Ishikawa (cell line): ENCODE results near the gene TMSB15B.
A peak's percentile ranks its signal among the peaks of the same experiment; 100 is the strongest.

Source experiments
- CEBPB ChIP-seq: IDR thresholded peaks from 2 replicates; pipeline ENCODE4 v1.6.1; 2012
- CREB1 ChIP-seq: IDR thresholded peaks from 2 replicates; pipeline ENCODE4 v1.6.1; 2012; ENCODE audit warnings: low read depth
- EGR1 ChIP-seq: IDR thresholded peaks from 2 replicates; pipeline ENCODE4 v1.6.1; 2012
- EP300 ChIP-seq: IDR thresholded peaks from 2 replicates; pipeline ENCODE4 v1.6.1; 2012; ENCODE audit warnings: borderline replicate concordance
- FOXM1 ChIP-seq: IDR thresholded peaks from 2 replicates; pipeline ENCODE4 v1.6.1; 2012; ENCODE audit warnings: low read depth, borderline replicate concordance
- NFIC ChIP-seq: IDR thresholded peaks from 2 replicates; pipeline ENCODE4 v1.6.1; 2012
- RAD21 ChIP-seq: IDR thresholded peaks from 2 replicates; pipeline ENCODE4 v1.6.1; 2012; ENCODE audit warnings: low read depth
- TAF1 ChIP-seq: IDR thresholded peaks from 2 replicates; pipeline ENCODE4 v1.6.1; 2012; ENCODE audit warnings: low read depth, mild to moderate bottlenecking
- TCF12 ChIP-seq: IDR thresholded peaks from 2 replicates; pipeline ENCODE4 v1.6.1; 2012; ENCODE audit warnings: low read depth
- TEAD4 ChIP-seq: IDR thresholded peaks from 2 replicates; pipeline ENCODE4 v1.6.1; 2012
- YY1 ChIP-seq: IDR thresholded peaks from 2 replicates; pipeline ENCODE4 v1.6.1; 2012; ENCODE audit warnings: low read depth
- ZBTB7A ChIP-seq: IDR thresholded peaks from 2 replicates; pipeline ENCODE4 v1.6.1; 2012; ENCODE audit warnings: low read depth
- TF ChIP-seq, protein P1 (sequence below): IDR thresholded peaks from 2 replicates; pipeline ENCODE4 v1.6.1; 2012
- TF ChIP-seq, protein P2 (sequence below): IDR thresholded peaks from 2 replicates; pipeline ENCODE4 v1.6.1; 2012
- TF ChIP-seq, protein P3 (sequence below): IDR thresholded peaks from 2 replicates; pipeline ENCODE4 v1.6.1; 2012; ENCODE audit warnings: low read depth, mild to moderate bottlenecking

Gene TMSB15B

DNA sequence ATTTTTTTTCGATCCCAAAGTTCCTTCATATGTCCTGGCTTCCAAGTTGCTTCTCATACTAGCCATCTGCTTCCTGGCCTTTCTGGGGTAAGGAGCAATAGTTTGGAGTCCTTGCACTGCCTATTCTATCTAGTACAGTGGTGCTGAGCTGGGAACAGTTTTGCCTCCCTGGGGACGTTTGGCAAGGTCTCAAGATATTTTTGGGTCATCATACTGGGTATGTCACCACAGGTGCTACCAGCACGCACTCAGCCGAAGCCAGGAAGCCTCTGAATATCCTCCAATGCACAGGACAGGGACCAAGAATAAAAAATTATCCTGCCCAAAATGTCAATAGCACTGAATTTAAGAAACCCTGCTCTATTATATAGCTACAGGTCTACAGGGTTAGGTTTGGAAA lies 35.4 kb upstream of the TMSB15B start:
- TF ChIP-seq TAF1 (no peak), CREB1 (no peak), EGR1 (no peak), TEAD4 (no peak), EP300 (no peak), YY1 (no peak), NFIC (no peak), CEBPB (no peak), TCF12 (no peak)
- TF ChIP-seq, protein P1, sequence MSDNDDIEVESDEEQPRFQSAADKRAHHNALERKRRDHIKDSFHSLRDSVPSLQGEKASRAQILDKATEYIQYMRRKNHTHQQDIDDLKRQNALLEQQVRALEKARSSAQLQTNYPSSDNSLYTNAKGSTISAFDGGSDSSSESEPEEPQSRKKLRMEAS, result no peak
- TF ChIP-seq, protein P2, sequence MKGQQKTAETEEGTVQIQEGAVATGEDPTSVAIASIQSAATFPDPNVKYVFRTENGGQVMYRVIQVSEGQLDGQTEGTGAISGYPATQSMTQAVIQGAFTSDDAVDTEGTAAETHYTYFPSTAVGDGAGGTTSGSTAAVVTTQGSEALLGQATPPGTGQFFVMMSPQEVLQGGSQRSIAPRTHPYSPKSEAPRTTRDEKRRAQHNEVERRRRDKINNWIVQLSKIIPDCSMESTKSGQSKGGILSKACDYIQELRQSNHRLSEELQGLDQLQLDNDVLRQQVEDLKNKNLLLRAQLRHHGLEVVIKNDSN, result no peak
- TF ChIP-seq, protein P3, sequence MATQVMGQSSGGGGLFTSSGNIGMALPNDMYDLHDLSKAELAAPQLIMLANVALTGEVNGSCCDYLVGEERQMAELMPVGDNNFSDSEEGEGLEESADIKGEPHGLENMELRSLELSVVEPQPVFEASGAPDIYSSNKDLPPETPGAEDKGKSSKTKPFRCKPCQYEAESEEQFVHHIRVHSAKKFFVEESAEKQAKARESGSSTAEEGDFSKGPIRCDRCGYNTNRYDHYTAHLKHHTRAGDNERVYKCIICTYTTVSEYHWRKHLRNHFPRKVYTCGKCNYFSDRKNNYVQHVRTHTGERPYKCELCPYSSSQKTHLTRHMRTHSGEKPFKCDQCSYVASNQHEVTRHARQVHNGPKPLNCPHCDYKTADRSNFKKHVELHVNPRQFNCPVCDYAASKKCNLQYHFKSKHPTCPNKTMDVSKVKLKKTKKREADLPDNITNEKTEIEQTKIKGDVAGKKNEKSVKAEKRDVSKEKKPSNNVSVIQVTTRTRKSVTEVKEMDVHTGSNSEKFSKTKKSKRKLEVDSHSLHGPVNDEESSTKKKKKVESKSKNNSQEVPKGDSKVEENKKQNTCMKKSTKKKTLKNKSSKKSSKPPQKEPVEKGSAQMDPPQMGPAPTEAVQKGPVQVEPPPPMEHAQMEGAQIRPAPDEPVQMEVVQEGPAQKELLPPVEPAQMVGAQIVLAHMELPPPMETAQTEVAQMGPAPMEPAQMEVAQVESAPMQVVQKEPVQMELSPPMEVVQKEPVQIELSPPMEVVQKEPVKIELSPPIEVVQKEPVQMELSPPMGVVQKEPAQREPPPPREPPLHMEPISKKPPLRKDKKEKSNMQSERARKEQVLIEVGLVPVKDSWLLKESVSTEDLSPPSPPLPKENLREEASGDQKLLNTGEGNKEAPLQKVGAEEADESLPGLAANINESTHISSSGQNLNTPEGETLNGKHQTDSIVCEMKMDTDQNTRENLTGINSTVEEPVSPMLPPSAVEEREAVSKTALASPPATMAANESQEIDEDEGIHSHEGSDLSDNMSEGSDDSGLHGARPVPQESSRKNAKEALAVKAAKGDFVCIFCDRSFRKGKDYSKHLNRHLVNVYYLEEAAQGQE, result no peak

DNA sequence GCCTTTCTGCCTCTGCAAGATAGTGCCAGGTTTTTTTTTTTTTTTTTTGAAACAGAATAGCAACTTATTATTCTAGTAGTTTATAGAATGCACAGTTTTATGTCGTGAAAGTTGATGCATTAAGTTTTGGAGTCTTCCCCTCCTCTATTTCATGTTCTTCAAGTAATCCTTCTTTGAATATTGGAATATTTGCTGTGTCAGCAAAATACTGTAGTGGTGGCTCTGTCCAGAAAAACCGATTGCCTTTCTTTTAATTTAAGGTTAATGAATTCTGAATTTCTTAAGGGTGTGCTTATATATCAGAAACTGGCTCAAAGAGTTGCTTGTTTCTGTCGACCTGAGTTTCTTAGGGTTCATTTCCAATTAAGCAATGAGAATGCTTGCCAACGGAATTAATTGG lies 34.8 kb upstream of the TMSB15B start:
- TF ChIP-seq TEAD4 (no peak), ZBTB7A (no peak), TCF12 (no peak), NFIC (no peak), FOXM1 (no peak), EGR1 (no peak), CEBPB (no peak), YY1 (no peak), TAF1 (no peak), RAD21 (no peak), CREB1 (no peak)
- TF ChIP-seq, protein P3, result no peak
- TF ChIP-seq, protein P1, result no peak
- TF ChIP-seq, protein P2, result no peak

DNA sequence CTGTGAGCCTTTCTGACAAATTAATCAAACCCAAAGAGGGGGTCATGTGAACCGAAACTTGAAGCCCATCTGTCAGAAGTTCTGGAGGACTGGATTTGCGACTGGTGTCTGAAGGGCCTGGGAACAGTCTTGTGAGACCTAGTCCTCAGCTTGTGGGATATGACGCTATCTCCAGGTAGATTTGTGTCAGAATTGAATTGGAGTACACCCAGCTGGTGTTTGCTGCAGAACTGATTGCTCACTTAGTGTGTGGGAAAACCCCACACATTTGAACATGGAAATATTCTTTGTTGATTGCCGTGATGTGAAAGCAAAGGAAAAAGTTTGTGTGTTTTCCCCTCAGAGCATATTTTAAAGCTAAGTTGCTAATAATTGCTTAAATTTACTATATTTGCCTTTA lies 30.3 kb upstream of the TMSB15B start:
- TF ChIP-seq CEBPB, result no peak
- TF ChIP-seq TAF1, result no peak
- TF ChIP-seq, protein P2, result no peak
- TF ChIP-seq EP300, result no peak
- no peak for TF ChIP-seq YY1
- no peak for TF ChIP-seq ZBTB7A
- no peak for TF ChIP-seq EGR1
- TF ChIP-seq, protein P3, result no peak
- no peak for TF ChIP-seq CREB1
- TF ChIP-seq RAD21, result no peak
- no peak for TF ChIP-seq FOXM1
- no peak for TF ChIP-seq TCF12
- no peak for TF ChIP-seq TEAD4
- TF ChIP-seq, protein P1, result no peak
- TF ChIP-seq NFIC, result no peak

DNA sequence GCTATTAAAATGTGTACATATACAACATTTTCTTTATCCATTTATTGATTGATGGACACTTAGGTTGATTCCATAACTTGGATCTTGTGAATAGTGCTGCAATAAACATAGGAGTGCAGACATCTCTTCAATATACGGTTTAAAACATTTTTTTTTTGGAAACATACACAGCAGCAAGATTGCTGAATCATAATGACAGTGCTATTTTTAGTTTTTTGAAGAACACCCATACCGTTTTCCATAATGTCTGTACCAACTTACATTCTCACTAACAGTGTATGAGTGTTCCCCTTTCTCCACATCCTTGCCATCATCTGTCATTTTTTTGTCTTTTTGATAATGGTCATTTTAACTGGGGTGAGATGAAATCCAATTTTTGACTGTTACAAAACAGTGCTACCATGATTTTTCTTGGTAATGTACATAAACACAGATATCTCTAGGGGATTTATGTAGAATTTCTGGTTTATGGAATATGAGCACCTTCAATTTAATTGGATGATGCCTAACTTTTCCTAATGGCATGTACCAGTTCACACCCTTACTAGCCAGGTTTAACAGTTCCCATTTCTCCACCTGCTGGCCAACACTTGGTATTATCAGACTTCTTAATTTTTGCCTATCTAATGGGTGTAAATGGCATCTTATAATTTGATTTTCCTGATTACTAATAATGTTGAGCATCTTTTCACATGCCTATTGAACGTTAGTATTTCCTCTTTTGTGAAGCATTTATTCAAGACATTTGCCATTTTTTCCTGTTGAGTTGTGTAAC lies 21.0 kb upstream of the TMSB15B start:
- no peak for TF ChIP-seq CREB1
- no peak for TF ChIP-seq TAF1
- TF ChIP-seq RAD21, result peak; percentile 48; the same call in 1 of the 2 replicates
